ENCODE data around the gene SNRNP200.
"Not testable (repeated sequence)": the region's sequence is repeated elsewhere in the genome, so short reads cannot be mapped to it uniquely, and the experiment has no call there.

SNRNP200 gene

DNA sequence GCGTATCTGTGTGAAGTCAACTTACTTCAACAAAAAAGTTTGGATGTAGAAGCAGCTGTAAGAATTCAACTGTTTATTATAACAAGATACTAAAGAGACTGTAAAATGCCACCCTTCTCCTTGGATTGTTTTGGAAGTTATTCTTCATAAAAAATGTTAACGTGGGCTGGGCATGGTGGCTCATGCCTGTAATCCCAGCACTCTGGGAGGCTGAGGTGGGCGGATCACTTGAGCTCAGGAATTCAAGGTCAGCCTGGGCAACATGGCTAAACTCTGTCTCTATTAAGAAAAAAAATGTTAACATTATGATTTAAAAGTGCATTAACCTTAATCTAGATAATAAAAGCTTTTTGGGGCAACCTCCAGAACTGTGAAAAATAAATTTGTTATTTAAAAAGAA lies 31.6 kb downstream of the SNRNP200 start:
- no peak for FAIRE-seq

- FAIRE-seq, result no peak
Measured at GRCh38 chr2:96271995-96272394, 33.4 kb downstream of the SNRNP200 start.

- FAIRE-seq, result no peak
Measured at GRCh38 chr2:96267159-96267971, 38.0 kb downstream of the SNRNP200 start.

DNA sequence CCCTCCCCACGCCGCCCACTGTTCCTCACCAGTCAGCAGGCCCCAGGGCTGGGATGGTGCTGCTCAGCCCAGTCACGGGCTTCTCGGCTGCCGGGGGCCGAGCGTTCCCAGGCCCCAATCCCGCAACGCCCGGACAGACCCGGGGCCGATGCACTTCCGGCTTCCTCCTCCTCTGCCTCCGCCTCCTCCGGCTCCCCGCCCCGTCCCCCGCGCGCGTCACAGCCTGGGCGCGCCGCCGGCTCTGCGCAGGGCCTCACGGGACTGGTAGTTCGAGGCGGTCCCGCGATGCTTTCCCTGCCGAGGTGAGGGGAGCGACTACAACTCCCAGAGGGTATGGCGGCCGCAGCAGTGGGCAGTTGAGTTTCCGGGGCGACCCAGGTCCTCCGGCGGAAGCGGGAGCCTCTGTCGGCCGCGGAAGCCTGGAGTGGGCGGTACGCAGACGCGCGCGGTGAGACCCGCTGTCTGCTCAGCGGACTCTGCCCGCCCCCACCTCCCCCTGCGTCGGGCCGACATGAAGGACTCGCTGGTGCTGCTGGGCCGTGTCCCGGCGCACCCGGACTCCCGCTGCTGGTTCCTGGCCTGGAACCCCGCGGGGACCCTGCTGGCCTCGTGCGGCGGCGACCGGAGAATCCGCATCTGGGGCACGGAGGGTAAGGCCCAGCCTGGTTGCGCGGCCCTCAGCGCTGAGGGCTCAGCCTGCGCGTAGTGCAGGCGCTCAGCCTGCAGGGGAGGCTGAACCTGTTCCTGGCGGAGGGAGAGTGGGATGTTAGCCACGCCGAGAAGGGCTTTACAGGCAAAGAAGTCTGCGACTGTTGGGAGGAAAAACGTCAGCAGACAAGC lies 39.3 kb downstream of the SNRNP200 start, which contains the start of the genes CIAO1 and TMEM127:
Gene CIAO1 (plus strand): TSS at position 386 of the 840 bp plus-strand sequence. CDS start 126 bp downstream, at position 512.
Gene TMEM127 (minus strand): TSS at position 158 of the 840 bp plus-strand sequence. CDS start 616 bp downstream, outside the sequence.
- peak; percentile 87 for FAIRE-seq

GRCh38 chr2:96265349-96265839 lies 40.0 kb downstream of the SNRNP200 start:
- FAIRE-seq, result no peak

DNA sequence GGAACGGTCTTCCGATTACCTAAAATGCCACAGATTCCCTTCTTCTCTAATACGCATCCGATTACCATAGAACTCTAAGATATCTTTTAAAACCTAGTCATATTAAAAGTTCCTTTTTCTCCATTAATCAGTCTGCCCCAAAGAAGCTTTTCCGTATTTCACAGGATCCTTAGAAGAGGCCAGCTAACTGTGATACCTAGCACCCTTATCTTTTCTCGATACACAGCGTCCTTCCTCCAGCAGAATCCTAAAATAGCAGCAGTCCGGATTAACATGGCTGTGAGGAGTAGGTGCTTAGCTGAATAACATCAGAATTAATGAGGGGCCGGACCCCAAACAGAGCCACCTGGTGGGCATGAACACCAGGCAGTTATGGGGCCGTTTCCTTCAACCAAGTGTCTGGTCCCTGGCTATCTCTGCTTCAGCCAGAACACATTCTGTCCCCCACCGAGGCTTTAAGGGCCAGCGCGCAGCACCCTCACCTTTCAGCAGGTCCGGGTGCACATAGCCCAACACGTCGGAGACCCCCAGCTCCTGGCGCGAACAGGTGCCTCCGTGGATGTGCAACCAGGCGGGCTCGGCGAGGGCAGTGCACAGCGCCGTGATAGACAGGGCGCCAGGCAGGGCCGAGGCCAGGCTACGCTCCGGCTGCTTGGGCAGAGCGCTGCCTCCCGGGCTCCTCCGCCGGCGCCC lies 40.5 kb downstream of the SNRNP200 start:
- no peak for FAIRE-seq

DNA sequence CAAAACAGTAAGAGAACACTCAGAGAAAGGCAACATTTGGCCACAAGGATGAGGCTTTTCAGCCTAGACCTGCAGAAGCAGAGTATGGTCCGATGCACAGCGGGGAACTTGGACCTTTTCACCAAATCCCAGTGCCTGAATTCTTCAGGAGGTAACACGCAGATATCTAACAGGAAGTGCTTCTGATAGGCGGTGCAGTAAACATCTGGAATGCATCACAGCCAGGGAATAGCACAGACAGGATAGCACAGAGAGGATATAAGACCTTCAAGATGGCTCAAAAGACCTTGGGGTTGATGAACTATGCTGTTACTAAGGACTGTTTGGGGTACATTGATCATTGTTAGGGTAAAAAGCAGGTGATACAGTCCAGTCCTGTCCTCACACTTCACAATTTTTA lies 41.3 kb downstream of the SNRNP200 start:
- no peak for FAIRE-seq

GRCh38 chr2:96262306-96262705 lies 43.0 kb downstream of the SNRNP200 start:
- FAIRE-seq, result no peak

- no peak for FAIRE-seq
Measured at GRCh38 chr2:96261328-96262003, 43.9 kb downstream of the SNRNP200 start.

DNA sequence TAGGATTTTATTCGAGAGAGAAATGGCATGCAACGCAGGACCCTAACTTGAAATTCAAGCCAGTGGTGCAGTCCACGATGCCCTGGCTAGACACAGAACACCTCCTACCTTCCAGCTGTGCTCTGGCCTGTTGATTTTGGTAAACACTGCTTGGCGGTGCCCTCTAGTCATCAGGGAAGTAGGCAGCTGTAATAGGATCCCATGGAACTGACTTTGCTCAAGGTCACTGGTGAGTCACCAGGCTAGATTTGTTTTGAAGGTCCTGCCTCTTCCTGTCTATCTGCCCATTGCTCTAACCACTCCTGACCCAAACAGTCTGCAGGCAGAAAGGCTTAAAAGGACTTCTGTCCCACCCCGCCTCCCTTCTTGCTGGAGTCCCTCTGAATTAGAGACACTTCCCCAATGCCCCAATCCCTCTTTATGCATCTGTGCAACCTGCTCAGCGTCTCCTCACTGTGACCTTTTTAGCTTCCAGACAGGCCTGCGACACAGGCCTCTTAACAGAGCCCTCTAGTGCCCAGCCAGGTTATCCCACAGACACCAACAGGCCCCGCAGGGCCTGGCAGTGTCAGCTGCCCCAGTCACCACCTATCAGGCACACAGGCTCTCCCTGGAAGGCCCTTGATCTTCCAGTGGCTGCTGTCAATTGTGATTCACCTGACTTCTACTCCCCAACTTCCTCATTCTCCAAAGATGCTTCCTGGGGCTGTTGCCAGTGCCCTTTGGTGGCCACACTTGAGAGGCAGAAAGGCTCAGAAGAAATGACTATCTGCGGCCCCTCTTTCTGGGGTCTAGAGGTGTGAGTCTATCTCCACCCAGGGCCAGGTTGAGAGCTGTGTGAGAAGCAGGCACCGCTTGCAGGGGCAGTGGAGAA lies 44.7 kb downstream of the SNRNP200 start:
- FAIRE-seq, result no peak

GRCh38 chr2:96259497-96259921 lies 45.8 kb downstream of the SNRNP200 start:
- no peak for FAIRE-seq

GRCh38 chr2:96258166-96259022 lies 47.0 kb downstream of the SNRNP200 start:
- FAIRE-seq, result no peak

DNA sequence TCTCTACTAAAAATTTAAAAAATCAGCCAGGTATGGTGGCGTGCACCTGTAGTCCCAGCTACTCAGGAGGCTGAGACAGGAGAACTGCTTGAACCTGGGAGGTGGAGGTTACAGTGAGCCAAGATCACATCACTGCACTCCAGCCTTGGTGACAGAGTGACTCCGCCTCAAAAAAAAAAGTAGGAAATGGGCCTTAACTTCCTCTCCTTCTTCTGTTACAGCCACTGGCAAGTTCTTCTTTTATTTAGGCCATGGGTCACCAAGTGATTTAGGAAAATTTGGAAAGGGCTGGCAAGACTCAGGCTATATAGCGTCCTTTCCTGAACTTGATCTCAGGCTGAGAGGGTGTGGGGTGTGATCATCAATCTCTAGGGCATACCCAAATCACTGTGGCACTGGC lies 47.6 kb downstream of the SNRNP200 start:
- FAIRE-seq, result not testable (repeated sequence)

DNA sequence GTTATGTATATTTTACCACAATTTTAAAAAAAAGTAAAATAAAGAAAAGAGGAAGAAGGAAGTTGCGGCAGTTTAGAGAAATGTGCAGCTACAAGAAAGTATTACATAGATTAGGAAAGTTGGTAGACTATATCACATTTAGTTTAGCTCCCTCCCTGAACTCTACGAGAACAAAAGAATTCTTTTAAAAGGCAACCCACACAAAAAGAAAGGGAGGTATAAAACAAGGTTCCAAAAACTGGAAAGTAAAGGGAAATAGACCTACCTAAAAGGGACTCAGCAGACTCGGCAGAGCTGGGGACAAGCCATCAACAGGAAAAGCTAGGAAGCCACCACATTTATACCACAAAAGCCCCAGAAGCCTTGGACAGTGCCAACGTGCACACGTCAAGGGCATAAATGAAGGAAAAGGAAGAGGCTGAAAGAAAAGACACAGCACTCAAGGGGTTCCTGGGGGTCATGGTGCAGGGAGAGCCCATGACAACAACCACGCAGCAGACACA lies 48.7 kb downstream of the SNRNP200 start:
- FAIRE-seq, result no peak

GRCh38 chr2:96254571-96254970 lies 50.8 kb downstream of the SNRNP200 start:
- FAIRE-seq, result no peak

DNA sequence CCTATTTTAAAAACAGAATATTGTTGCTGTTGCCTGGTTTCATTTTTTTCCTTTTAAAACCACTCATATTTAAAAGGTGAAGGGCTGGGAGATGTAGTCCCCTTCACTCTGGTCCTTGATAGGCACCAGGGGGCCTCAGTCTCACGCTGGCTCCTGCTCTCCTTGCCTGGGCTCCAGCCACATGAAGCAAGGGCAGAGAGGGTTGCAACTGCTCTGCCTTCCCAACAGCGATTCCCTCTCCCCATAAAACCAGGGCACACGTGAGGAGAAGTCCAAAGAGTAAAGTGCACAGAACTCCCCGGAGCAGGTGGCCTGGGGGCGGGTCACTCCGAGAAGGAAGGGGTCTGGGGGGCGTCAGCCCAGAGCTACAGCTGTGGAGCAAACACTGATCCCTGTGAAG lies 52.3 kb downstream of the SNRNP200 start:
- no peak for FAIRE-seq

DNA sequence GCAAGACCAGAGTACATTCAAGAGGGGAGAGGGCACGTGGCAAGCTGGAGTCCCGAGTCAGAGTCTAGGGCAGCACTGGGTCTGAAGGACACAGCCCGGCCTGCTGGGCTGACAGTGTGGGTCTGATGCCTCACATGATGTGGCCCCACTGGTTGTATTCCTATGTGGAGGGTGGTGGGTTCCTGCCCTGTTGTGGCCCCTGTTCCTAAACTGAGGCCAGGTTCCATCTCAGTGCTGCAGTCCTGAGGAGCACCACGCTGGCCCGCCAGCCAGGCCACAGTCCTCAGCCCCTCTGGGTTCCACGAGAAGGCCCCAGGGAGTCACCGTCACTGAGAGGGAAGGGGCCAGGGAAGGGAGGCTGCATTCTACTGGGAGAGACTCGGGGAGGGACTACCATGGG lies 52.8 kb downstream of the SNRNP200 start:
- FAIRE-seq, result no peak

DNA sequence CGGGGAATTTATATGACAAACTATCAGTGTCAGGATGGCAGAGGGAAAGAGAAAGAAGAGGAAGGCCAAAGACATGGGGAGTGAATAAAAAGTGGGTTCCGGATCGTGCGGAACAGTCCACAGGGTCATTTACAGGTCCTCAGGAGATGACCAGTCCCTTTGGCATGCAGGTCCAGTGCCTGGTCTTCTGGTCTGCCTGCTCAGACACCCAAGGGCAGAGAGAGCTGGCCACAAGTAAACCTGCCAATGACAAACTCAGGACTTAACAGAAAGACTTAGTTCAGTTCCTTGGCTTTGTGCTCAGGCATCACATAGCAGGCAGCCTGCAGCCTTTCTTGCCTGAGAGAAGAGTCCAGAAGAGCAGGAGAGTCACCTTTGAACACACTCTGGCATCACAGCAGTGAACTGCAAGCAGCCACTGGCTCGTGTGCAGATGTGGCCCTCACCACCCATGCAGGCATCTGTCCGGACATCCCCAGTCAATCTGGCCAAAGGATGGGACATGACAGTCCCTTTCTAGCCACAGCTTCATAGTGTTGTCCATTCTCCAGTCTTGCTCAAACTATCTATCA lies 53.5 kb downstream of the SNRNP200 start:
- no peak for FAIRE-seq

DNA sequence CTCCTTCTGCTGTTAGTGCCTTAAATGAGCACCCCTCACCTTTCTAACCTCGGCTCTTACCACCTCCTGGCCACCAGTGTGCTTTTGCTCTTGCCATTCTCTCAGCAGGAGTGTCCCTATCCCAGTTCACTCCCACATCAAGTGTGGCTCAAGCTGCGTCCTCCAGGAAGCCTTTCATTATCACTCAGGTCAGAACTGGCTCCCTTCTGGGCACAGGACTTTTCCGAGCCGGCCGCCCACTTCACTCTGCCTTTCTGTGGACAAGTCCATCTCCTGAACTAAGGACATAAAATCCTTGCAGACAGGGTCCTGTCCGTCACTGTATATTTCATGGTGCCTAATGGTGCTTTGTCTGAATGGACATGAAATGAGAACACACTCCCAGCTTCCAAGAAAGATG lies 55.2 kb downstream of the SNRNP200 start:
- FAIRE-seq, result no peak

DNA sequence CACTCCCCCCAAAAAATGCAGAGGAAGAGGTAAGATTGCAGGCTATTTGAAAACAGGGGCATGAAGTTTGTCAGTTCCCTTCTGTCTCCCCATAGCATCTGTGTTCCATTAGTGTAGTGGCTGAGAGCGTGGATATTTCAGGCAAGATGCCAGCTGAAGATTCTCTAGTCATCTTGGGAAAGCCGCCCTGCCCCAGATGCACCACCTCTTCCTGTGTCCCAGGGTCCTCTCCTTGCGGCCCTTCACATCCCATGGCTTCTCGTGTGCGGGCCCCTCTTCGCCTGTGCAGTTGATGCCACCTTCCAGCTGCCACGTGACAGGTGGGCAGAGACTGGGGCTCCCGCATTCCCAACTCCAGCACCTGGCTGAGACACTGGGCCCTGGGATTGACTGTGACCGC lies 55.7 kb downstream of the SNRNP200 start:
- FAIRE-seq, result no peak
